ENCODE measurements around the gene MICAL2.

GRCh38 chr11:12086271-12087074 is 23.9 kb upstream of the MICAL2 start:
- TF ChIP-seq NRF1 (conservative IDR thresholded peaks at IDR 0.05; ENCODE audit: low read depth, low read length), result no peak
- TF ChIP-seq FOXM1 (IDR thresholded peaks at IDR 0.05; ENCODE audit: low read depth, low read length), result no peak
- TF ChIP-seq CREB1 (IDR thresholded peaks at IDR 0.05; ENCODE audit: low read depth), result no peak
- TF ChIP-seq CTCF (IDR thresholded peaks at IDR 0.05 in 2 of 3, conservative IDR thresholded peaks at IDR 0.05 in 1 of 3; ENCODE audit: control insufficient read depth in 2 of 3, extremely low read depth in 1 of 3, insufficient read depth in 1 of 3, low read depth in 3 of 3, low read length in 3 of 3), result no peak
- TF ChIP-seq, protein P1, sequence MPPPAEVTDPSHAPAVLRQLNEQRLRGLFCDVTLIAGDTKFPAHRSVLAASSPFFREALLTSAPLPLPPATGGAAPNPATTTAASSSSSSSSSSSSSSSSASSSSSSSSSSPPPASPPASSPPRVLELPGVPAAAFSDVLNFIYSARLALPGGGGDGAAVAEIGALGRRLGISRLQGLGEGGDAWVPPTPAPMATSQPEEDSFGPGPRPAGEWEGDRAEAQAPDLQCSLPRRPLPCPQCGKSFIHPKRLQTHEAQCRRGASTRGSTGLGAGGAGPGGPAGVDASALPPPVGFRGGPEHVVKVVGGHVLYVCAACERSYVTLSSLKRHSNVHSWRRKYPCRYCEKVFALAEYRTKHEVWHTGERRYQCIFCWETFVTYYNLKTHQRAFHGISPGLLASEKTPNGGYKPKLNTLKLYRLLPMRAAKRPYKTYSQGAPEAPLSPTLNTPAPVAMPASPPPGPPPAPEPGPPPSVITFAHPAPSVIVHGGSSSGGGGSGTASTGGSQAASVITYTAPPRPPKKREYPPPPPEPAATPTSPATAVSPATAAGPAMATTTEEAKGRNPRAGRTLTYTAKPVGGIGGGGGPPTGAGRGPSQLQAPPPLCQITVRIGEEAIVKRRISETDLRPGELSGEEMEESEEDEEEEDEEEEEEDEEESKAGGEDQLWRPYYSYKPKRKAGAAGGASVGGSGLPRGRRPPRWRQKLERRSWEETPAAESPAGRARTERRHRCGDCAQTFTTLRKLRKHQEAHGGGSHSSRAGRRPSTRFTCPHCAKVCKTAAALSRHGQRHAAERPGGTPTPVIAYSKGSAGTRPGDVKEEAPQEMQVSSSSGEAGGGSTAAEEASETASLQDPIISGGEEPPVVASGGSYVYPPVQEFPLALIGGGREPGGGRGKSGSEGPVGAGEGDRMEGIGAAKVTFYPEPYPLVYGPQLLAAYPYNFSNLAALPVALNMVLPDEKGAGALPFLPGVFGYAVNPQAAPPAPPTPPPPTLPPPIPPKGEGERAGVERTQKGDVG (CRISPR knock-in tag; IDR thresholded peaks at IDR 0.05), result no peak
- no peak for TF ChIP-seq RAD21 (IDR thresholded peaks at IDR 0.05; ENCODE audit: insufficient read depth, low read depth, low read length)
- no peak for TF ChIP-seq RELA (IDR thresholded peaks at IDR 0.05; ENCODE audit: borderline replicate concordance, partially characterized antibody)
- TF ChIP-seq, protein P2, sequence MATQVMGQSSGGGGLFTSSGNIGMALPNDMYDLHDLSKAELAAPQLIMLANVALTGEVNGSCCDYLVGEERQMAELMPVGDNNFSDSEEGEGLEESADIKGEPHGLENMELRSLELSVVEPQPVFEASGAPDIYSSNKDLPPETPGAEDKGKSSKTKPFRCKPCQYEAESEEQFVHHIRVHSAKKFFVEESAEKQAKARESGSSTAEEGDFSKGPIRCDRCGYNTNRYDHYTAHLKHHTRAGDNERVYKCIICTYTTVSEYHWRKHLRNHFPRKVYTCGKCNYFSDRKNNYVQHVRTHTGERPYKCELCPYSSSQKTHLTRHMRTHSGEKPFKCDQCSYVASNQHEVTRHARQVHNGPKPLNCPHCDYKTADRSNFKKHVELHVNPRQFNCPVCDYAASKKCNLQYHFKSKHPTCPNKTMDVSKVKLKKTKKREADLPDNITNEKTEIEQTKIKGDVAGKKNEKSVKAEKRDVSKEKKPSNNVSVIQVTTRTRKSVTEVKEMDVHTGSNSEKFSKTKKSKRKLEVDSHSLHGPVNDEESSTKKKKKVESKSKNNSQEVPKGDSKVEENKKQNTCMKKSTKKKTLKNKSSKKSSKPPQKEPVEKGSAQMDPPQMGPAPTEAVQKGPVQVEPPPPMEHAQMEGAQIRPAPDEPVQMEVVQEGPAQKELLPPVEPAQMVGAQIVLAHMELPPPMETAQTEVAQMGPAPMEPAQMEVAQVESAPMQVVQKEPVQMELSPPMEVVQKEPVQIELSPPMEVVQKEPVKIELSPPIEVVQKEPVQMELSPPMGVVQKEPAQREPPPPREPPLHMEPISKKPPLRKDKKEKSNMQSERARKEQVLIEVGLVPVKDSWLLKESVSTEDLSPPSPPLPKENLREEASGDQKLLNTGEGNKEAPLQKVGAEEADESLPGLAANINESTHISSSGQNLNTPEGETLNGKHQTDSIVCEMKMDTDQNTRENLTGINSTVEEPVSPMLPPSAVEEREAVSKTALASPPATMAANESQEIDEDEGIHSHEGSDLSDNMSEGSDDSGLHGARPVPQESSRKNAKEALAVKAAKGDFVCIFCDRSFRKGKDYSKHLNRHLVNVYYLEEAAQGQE (IDR thresholded peaks at IDR 0.05; ENCODE audit: low read depth, low read length), result no peak
